CD4-positive, alpha-beta memory T cell (primary cell): ENCODE measurements around the gene EFNA5. TPM values are rescaled to one million over a fixed set of nuclear protein-coding genes. Genes with fewer than 3 reads are reported as not detected.

Experiments used
- CTCF ChIA-PET: fragments of 350-600 bp; sonication (Branson Sonifier 250); formaldehyde crosslinking; loops from one replicate; lab custom pipeline; 2021; ENCODE audit warnings: inconsistent platforms; ENCODE audit not compliant: partially characterized antibody; lab: Charles Lee
- POLR2A ChIA-PET: fragments of 350-600 bp; sonication (Branson Sonifier 250); formaldehyde crosslinking; loops from one replicate; lab custom pipeline; 2021; ENCODE audit not compliant: partially characterized antibody; lab: Charles Lee
- DNase-seq, 5 donors: peaks; one replicate each; pipeline versions ENCODE4 v3.0.0 to v3.0.0-alpha.2; 2020 to 2022; ENCODE audit warnings: mixed read lengths in 1 of 5
- H3K27ac ChIP-seq: one replicate; pipeline ENCODE4 v1.7.0; 2013; ENCODE audit warnings: low read depth, low read length
- H3K27me3 ChIP-seq: 2 replicates; pipeline ENCODE4 v1.7.0; 2013; ENCODE audit warnings: mild to moderate bottlenecking, low read length, moderate library complexity; ENCODE audit not compliant: insufficient read depth
- H3K36me3 ChIP-seq: 2 replicates; pipeline ENCODE4 v1.7.0; 2013; ENCODE audit warnings: mild to moderate bottlenecking, low read length, moderate library complexity; ENCODE audit not compliant: insufficient read depth
- H3K4me1 ChIP-seq: 2 replicates; pipeline ENCODE4 v1.7.0; 2013; ENCODE audit warnings: mild to moderate bottlenecking, low read length, moderate library complexity; ENCODE audit not compliant: insufficient read depth
- H3K4me3 ChIP-seq, 2 donors: one replicate each; pipeline ENCODE4 v1.7.0; 2013; ENCODE audit warnings: low read length in 2 of 2, mild to moderate bottlenecking in 1 of 2
- H3K9me3 ChIP-seq, 2 donors: one replicate each; pipeline ENCODE4 v1.7.0; 2013; ENCODE audit warnings: low read length in 2 of 2, control low read depth in 1 of 2; ENCODE audit not compliant: control insufficient read depth in 1 of 2
- H3K27ac Mint-ChIP-seq, 7 donors: one replicate each; pipeline ENCODE4 v1.8.0; 2020 to 2021; ENCODE audit warnings: mixed read lengths in 7 of 7, mild to moderate bottlenecking in 6 of 7, inconsistent platforms in 3 of 7, moderate library complexity in 3 of 7
- H3K27me3 Mint-ChIP-seq, 2 donors: one replicate each; pipeline ENCODE4 v1.8.0; 2020 to 2021; ENCODE audit warnings: mixed read lengths in 2 of 2
- H3K36me3 Mint-ChIP-seq, 2 donors: one replicate each; pipeline ENCODE4 v1.8.0; 2020 to 2021; ENCODE audit warnings: mixed read lengths in 2 of 2, inconsistent platforms in 1 of 2, mild to moderate bottlenecking in 1 of 2
- H3K4me1 Mint-ChIP-seq, 4 donors: one replicate each; pipeline ENCODE4 v1.8.0; 2020 to 2021; ENCODE audit warnings: mixed read lengths in 4 of 4, mild to moderate bottlenecking in 1 of 4
- H3K4me3 Mint-ChIP-seq, 8 donors: one replicate each; pipeline ENCODE4 v1.8.0; 2020 to 2021; ENCODE audit warnings: mixed read lengths in 8 of 8, mild to moderate bottlenecking in 7 of 8, moderate library complexity in 6 of 8, inconsistent platforms in 3 of 8
- H3K9me3 Mint-ChIP-seq, 8 donors: one replicate each; pipeline ENCODE4 v1.8.0; 2020 to 2021; ENCODE audit warnings: mixed read lengths in 8 of 8, mild to moderate bottlenecking in 5 of 8, inconsistent platforms in 3 of 8, moderate library complexity in 1 of 8
- intact Hi-C: fragments of 100-400 bp; cut with micrococcal nuclease; formaldehyde crosslinking; loops from one replicate; pipeline ENCODE4 v1.15.1; 2023
- polyA plus RNA-seq, 2 donors: library from polyadenylated mRNA; unstranded; fragments of 300-500 nt; fragmentation: Illumina TruSeq; gene quantifications; one replicate each; pipeline ENCODE4 v1.2.3, GENCODE V29; 2021
- total RNA-seq, 2 experiments: library from RNA; stranded (reverse); gene quantifications; one replicate each; pipeline ENCODE4 v1.2.3, GENCODE V29; 2021

Gene EFNA5
- total and polyA plus RNA-seq, 4 experiments from 2014 or later: not detected

GRCh38 chr5:107570805-107571531, 99.8 kb downstream of the EFNA5 start:
- no peaks in the 10 kb centered on the region for H3K9me3 Mint-ChIP-seq
- H3K9me3 ChIP-seq: no peaks in the 10 kb centered on the region
- peak overlapping the region in 3 of 7 donors; percentile 47 to 88 (median 80) for H3K27ac Mint-ChIP-seq
- intact Hi-C loops: loop anchor here (5.0 kb wide), 1 partner anchor 776 kb away; no protein-coding TSS in a partner anchor
- peaks cover 9 to 22% (median 16%) of the 10 kb centered on the region in 4 donors for H3K4me1 Mint-ChIP-seq
- POLR2A ChIA-PET: no interaction called here
- no peak overlapping the region for H3K27ac ChIP-seq
- H3K36me3 Mint-ChIP-seq: no peaks in the 10 kb centered on the region
- DNase-seq: peak in 4 of 5 donors; percentile 0 to 15 (median 6)
- CTCF ChIA-PET: interaction anchor here (0.7 to 4.1 kb wide), 4 partner anchors 9 to 936 kb away, joined by 3 to 42 read pairs (median 6); no protein-coding TSS in a partner anchor
- peaks cover 9 to 15% of the 10 kb centered on the region in 2 donors for H3K27me3 Mint-ChIP-seq
- H3K36me3 ChIP-seq: no peaks in the 10 kb centered on the region
- no peak overlapping the region for H3K4me3 ChIP-seq
- peak overlapping the region; percentile 81 to 93 (median 84) for H3K4me3 Mint-ChIP-seq
- peaks cover 10% of the 10 kb centered on the region for H3K4me1 ChIP-seq
- H3K27me3 ChIP-seq: no peaks in the 10 kb centered on the region

GRCh38 chr5:107570181-107570580, 100.6 kb downstream of the EFNA5 start:
- H3K4me3 ChIP-seq: no peak overlapping the region
- no peak for DNase-seq
- no peaks in the 10 kb centered on the region for H3K27me3 ChIP-seq
- Mint-ChIP-seq H3K27me3 (peaks cover 12 to 14% of the 10 kb centered on the region in 2 donors), H3K4me1 (peaks cover 9 to 22% (median 16%) of the 10 kb centered on the region in 4 donors), H3K4me3 (peak overlapping the region in 3 of 8 donors; percentile 22 to 82 (median 56)), H3K36me3 (no peaks in the 10 kb centered on the region), H3K9me3 (no peaks in the 10 kb centered on the region), H3K27ac (no peak overlapping the region)
- ChIA-PET POLR2A (interaction anchor here (0.6 kb wide), 2 partner anchors 19 to 33 kb away, joined by 3 to 4 read pairs; no protein-coding TSS in a partner anchor), CTCF (interaction anchor here (0.6 to 4.1 kb wide), 3 partner anchors 8 to 215 kb away, joined by 3 to 42 read pairs (median 4); no protein-coding TSS in a partner anchor)
- H3K27ac ChIP-seq: no peak overlapping the region
- intact Hi-C loops: loop anchor here (5.0 kb wide), 1 partner anchor 777 kb away; no protein-coding TSS in a partner anchor
- H3K9me3 ChIP-seq: no peaks in the 10 kb centered on the region
- no peaks in the 10 kb centered on the region for H3K36me3 ChIP-seq
- peaks cover 10% of the 10 kb centered on the region for H3K4me1 ChIP-seq

GRCh38 chr5:107567901-107568671, 102.7 kb downstream of the EFNA5 start:
- POLR2A ChIA-PET: no interaction called here
- no peaks in the 10 kb centered on the region for H3K36me3 ChIP-seq
- H3K4me3 ChIP-seq: no peak overlapping the region
- no peaks in the 10 kb centered on the region for H3K9me3 ChIP-seq
- DNase-seq: no peak
- intact Hi-C loops: no loop called here
- no peaks in the 10 kb centered on the region for H3K9me3 Mint-ChIP-seq
- no peak overlapping the region for H3K27ac ChIP-seq
- peaks cover 9 to 22% (median 16%) of the 10 kb centered on the region in 4 donors for H3K4me1 Mint-ChIP-seq
- peaks cover 10 to 11% of the 10 kb centered on the region in 2 donors for H3K27me3 Mint-ChIP-seq
- no peak overlapping the region for H3K4me3 Mint-ChIP-seq
- CTCF ChIA-PET: no interaction called here
- no peaks in the 10 kb centered on the region for H3K27me3 ChIP-seq
- H3K27ac Mint-ChIP-seq: no peak overlapping the region
- H3K36me3 Mint-ChIP-seq: no peaks in the 10 kb centered on the region
- H3K4me1 ChIP-seq: peaks cover 10% of the 10 kb centered on the region

GRCh38 chr5:107566986-107567385, 103.8 kb downstream of the EFNA5 start:
- no peaks in the 10 kb centered on the region for H3K36me3 ChIP-seq
- H3K4me3 Mint-ChIP-seq: no peak overlapping the region
- no peaks in the 10 kb centered on the region for H3K36me3 Mint-ChIP-seq
- POLR2A ChIA-PET: no interaction called here
- H3K9me3 ChIP-seq: no peaks in the 10 kb centered on the region
- H3K27ac ChIP-seq: no peak overlapping the region
- H3K4me1 Mint-ChIP-seq: peaks cover 8 to 20% (median 14%) of the 10 kb centered on the region in 4 donors
- DNase-seq: no peak
- H3K4me1 ChIP-seq: peaks cover 10% of the 10 kb centered on the region
- peaks cover 4 to 10% of the 10 kb centered on the region in 2 donors for H3K27me3 Mint-ChIP-seq
- no peaks in the 10 kb centered on the region for H3K27me3 ChIP-seq
- H3K27ac Mint-ChIP-seq: no peak overlapping the region
- peaks cover 0 to 1% (median 0%) of the 10 kb centered on the region in 8 donors for H3K9me3 Mint-ChIP-seq
- CTCF ChIA-PET: no interaction called here
- intact Hi-C loops: no loop called here
- no peak overlapping the region for H3K4me3 ChIP-seq

GRCh38 chr5:107565791-107566767, 104.7 kb downstream of the EFNA5 start:
- Histone ChIP-seq H3K4me3 (no peak overlapping the region), H3K9me3 (no peaks in the 10 kb centered on the region), H3K36me3 (no peaks in the 10 kb centered on the region), H3K27me3 (no peaks in the 10 kb centered on the region), H3K27ac (no peak overlapping the region), H3K4me1 (peaks cover 5% of the 10 kb centered on the region)
- Mint-ChIP-seq H3K27me3 (peaks cover 4 to 10% of the 10 kb centered on the region in 2 donors), H3K27ac (no peak overlapping the region), H3K4me3 (no peak overlapping the region), H3K36me3 (no peaks in the 10 kb centered on the region), H3K9me3 (peaks cover 0 to 1% (median 0%) of the 10 kb centered on the region in 8 donors), H3K4me1 (peaks cover 2 to 11% (median 7%) of the 10 kb centered on the region in 4 donors)
- no peak for DNase-seq
- ChIA-PET CTCF (no interaction called here), POLR2A (no interaction called here)
- intact Hi-C loops: no loop called here

GRCh38 chr5:107564931-107565372, 105.8 kb downstream of the EFNA5 start:
- Mint-ChIP-seq H3K36me3 (no peaks in the 10 kb centered on the region), H3K9me3 (peaks cover 0 to 1% (median 0%) of the 10 kb centered on the region in 8 donors), H3K27me3 (peaks cover 10% of the 10 kb centered on the region in 2 donors), H3K4me1 (no peaks in the 10 kb centered on the region), H3K27ac (no peak overlapping the region), H3K4me3 (no peak overlapping the region)
- no peaks in the 10 kb centered on the region for H3K9me3 ChIP-seq
- H3K36me3 ChIP-seq: no peaks in the 10 kb centered on the region
- no peak for DNase-seq
- no peaks in the 10 kb centered on the region for H3K27me3 ChIP-seq
- ChIA-PET CTCF (no interaction called here), POLR2A (no interaction called here)
- H3K4me1 ChIP-seq: no peaks in the 10 kb centered on the region
- H3K27ac ChIP-seq: no peak overlapping the region
- no peak overlapping the region for H3K4me3 ChIP-seq
- intact Hi-C loops: no loop called here
